Glutamatergic neuron (in vitro differentiated cells): Measurements from ENCODE around the gene THEM5. TPM values are rescaled to one million over a fixed set of nuclear protein-coding genes. Genes with fewer than 3 reads are reported as not detected.
"Not testable (repeated sequence)": the region's sequence is repeated elsewhere in the genome, so short reads cannot be mapped to it uniquely, and the experiment has no call there.

Source experiments
- DNase-seq: peaks from one replicate; pipeline ENCODE4 v3.0.0; 2022
- H3K27ac Mint-ChIP-seq: one replicate; pipeline ENCODE4 v1.8.0; 2020; ENCODE audit warnings: mild to moderate bottlenecking, mixed read lengths, inconsistent platforms; ENCODE audit not compliant: unreplicated experiment
- H3K27me3 Mint-ChIP-seq: one replicate; pipeline ENCODE4 v1.8.0; 2020; ENCODE audit warnings: mild to moderate bottlenecking, moderate library complexity, mixed read lengths, inconsistent platforms; ENCODE audit not compliant: unreplicated experiment
- H3K36me3 Mint-ChIP-seq: one replicate; pipeline ENCODE4 v1.8.0; 2020; ENCODE audit warnings: mild to moderate bottlenecking, mixed read lengths, inconsistent platforms; ENCODE audit not compliant: unreplicated experiment
- H3K4me1 Mint-ChIP-seq: one replicate; pipeline ENCODE4 v1.8.0; 2020; ENCODE audit warnings: mild to moderate bottlenecking, low read depth, mixed read lengths, inconsistent platforms; ENCODE audit not compliant: unreplicated experiment
- H3K4me3 Mint-ChIP-seq: one replicate; pipeline ENCODE4 v1.8.0; 2020; ENCODE audit warnings: mild to moderate bottlenecking, mixed read lengths, inconsistent platforms; ENCODE audit not compliant: unreplicated experiment
- H3K9me3 Mint-ChIP-seq: one replicate; pipeline ENCODE4 v1.8.0; 2020; ENCODE audit warnings: mild to moderate bottlenecking, moderate library complexity, mixed read lengths, inconsistent platforms; ENCODE audit not compliant: unreplicated experiment
- total RNA-seq: library from RNA; stranded (reverse); fragmentation: NEBNext Ultra II Directional; extraction: Animal tissue kit (Norgen Biotek cat#: 25700); gene quantifications from one replicate; pipeline ENCODE4 v1.2.1, GENCODE V29; 2021; ENCODE audit not compliant: unreplicated experiment
- TF ChIP-seq, protein P1 (sequence below): fragments of 200-600 bp; sonication (generic); IDR thresholded peaks from one replicate; pipeline ENCODE4 v1.5.0; 2021; ENCODE audit not compliant: partially characterized antibody, unreplicated experiment

The THEM5 gene
- total RNA-seq, 1 donor from 2014 or later = not detected

DNA sequence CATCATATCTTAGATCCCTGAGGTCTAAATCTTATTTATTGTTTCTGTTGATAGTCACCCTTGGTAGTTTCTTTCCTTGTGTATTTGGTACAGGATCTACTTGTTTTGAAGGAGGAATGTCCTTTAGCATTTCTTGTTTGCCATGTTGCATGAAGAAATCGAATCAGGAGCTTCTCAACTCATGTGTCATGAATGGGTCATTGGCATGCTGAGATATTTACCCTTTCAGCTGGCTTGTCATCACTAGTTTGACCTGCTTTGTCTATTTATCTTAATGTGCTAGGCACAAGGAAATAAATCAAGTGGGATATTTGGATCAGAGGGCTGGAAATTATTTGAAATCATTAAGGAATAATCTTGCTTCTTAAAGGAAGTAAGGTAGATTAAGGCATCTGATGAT lies 32.0 kb upstream of the THEM5 start:
- H3K36me3 Mint-ChIP-seq = peaks cover 5% of the 10 kb centered on the region
- no peaks in the 10 kb centered on the region for H3K4me1 Mint-ChIP-seq
- H3K9me3 Mint-ChIP-seq = peaks cover 2% of the 10 kb centered on the region
- no peaks in the 10 kb centered on the region for H3K27me3 Mint-ChIP-seq
- no peak overlapping the region for H3K27ac Mint-ChIP-seq
- DNase-seq = no peak
- TF ChIP-seq, protein P1, sequence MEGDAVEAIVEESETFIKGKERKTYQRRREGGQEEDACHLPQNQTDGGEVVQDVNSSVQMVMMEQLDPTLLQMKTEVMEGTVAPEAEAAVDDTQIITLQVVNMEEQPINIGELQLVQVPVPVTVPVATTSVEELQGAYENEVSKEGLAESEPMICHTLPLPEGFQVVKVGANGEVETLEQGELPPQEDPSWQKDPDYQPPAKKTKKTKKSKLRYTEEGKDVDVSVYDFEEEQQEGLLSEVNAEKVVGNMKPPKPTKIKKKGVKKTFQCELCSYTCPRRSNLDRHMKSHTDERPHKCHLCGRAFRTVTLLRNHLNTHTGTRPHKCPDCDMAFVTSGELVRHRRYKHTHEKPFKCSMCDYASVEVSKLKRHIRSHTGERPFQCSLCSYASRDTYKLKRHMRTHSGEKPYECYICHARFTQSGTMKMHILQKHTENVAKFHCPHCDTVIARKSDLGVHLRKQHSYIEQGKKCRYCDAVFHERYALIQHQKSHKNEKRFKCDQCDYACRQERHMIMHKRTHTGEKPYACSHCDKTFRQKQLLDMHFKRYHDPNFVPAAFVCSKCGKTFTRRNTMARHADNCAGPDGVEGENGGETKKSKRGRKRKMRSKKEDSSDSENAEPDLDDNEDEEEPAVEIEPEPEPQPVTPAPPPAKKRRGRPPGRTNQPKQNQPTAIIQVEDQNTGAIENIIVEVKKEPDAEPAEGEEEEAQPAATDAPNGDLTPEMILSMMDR = no peak
- no peak overlapping the region for H3K4me3 Mint-ChIP-seq

DNA sequence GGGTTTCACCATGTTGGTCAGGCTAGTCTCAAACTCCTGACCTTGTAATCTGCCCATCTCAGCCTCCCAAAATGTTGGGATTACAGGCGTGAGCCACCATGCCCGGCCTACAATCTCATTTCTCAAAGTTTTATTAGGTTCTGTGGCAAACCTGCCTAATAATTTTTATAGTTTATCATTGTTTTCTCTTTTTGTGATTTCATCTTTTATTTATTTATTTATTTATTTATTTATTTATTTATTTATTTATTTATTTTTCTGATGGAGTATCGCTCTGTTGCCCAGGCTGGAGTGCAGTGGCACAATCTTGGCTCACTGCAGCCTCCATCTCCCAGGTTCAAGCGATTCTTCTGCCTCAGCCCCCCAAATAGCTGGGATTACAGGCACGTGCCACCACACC lies 31.4 kb upstream of the THEM5 start:
- not testable (repeated sequence) for DNase-seq

DNA sequence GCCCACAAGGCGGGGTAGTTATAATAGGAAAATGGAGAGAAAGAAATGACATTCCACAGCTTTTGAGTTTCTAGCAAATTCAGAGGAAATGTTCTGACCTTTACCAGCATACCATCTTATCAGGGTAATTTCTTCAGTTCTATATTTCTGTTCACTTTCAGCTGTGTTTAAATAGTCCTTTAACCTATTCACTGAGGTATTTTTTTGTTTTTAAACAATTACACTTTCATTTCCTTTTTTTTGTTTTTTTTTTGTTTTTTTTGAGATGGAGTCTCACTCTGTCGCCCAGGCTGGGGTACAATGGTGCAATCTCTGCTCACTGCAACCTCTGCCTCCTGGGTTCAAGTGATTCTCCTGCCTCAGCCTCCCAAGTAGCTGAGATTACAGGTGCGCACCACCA lies 30.9 kb upstream of the THEM5 start:
- H3K4me3 Mint-ChIP-seq, H3K27ac Mint-ChIP-seq, H3K9me3 Mint-ChIP-seq, H3K36me3 Mint-ChIP-seq, H3K4me1 Mint-ChIP-seq, H3K27me3 Mint-ChIP-seq, DNase-seq: not testable (repeated sequence)

More for the DNA sequence above, 31.4 kb upstream of the THEM5 start:
- H3K27me3 Mint-ChIP-seq, H3K4me3 Mint-ChIP-seq, H3K27ac Mint-ChIP-seq, H3K9me3 Mint-ChIP-seq, H3K36me3 Mint-ChIP-seq, H3K4me1 Mint-ChIP-seq: not testable (repeated sequence)

DNA sequence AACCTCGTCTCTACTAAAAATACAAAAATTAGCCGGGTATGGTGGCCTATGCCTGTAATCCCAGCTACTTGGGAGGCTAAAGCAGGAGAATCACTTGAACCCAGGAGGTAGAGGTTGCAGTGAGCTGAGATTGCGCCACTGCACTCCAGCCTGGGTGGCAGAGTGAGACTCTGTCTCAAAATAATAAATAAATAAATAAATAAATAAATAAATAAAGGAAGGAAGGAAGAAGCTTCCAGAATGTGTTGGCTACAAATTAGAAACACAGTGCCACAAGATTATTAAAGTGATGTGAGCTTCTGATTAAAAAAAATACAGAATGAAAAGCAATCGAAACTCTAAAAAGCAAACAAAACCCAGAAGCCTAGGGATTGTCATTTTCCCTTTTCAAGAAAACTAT lies 30.4 kb upstream of the THEM5 start:
- not testable (repeated sequence) for DNase-seq, H3K27ac Mint-ChIP-seq, H3K9me3 Mint-ChIP-seq, H3K4me3 Mint-ChIP-seq, H3K27me3 Mint-ChIP-seq, H3K4me1 Mint-ChIP-seq, H3K36me3 Mint-ChIP-seq

DNA sequence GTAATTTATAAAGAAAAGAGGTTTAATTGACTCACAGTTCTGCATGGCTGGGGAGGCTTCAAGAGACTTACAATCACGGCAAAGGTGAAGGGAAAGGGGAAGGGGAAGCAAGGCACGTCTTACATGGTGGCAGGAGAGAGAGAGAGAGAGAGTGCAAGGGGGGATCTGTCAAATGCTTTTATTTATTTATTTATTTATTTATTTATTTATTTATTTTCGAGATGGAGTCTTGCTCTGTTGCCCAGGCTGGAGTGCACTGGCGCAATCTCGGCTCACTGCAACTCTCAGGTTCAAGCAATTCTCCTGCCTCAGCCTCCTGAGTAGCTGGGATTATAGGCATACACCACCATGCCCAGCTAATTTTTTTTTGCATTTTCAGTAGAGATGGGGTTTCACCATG lies 29.4 kb upstream of the THEM5 start:
- H3K27me3 Mint-ChIP-seq, DNase-seq, H3K36me3 Mint-ChIP-seq, H3K9me3 Mint-ChIP-seq, H3K4me3 Mint-ChIP-seq, H3K4me1 Mint-ChIP-seq, H3K27ac Mint-ChIP-seq: not testable (repeated sequence)

DNA sequence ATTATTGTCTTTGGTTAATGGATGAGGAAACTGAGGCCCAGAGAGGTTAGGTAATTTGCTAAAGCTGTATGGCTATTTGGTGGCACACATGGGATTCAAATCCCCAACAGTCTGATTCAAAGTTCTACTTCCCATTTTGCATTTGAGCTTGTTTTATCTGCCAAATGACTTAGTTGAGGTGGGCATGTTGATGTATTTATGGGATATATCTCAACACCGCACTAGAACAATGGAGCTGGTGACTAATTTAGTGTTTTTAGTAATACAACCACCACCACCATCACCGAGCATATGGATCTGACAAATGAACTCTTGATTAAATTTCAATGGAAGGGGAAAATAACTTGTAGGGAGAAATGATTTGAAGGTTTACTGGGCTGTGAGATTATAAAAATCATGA lies 29.0 kb upstream of the THEM5 start:
- no peak for DNase-seq
- TF ChIP-seq, protein P1 = no peak
- Mint-ChIP-seq H3K27me3 (no peaks in the 10 kb centered on the region), H3K4me3 (no peak overlapping the region), H3K36me3 (peaks cover 5% of the 10 kb centered on the region), H3K4me1 (peaks cover 4% of the 10 kb centered on the region), H3K9me3 (peaks cover 2% of the 10 kb centered on the region), H3K27ac (no peak overlapping the region)

DNA sequence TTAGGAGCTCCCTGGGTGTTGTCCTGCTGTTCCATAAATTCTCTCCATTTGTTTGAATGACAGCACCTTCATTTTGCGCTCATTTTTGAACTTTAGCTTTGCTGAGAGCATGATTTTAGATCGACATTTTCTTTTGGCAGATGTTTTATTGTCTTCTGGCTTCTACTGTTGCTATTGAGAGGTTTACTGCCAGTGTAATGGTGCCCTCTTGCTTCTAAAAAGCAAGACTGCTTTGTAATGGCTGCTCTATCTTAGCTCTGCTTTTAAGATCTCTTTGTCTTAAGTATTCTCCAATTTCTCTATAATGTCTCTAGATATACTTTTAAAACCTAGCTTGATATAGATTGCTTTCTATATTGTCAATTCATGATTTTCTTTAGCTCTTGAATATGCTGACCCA lies 28.0 kb upstream of the THEM5 start:
- H3K36me3 Mint-ChIP-seq = peaks cover 5% of the 10 kb centered on the region
- peaks cover 2% of the 10 kb centered on the region for H3K9me3 Mint-ChIP-seq
- no peak overlapping the region for H3K4me3 Mint-ChIP-seq
- no peaks in the 10 kb centered on the region for H3K27me3 Mint-ChIP-seq
- TF ChIP-seq, protein P1 = no peak
- no peak for DNase-seq
- H3K4me1 Mint-ChIP-seq = peaks cover 9% of the 10 kb centered on the region
- H3K27ac Mint-ChIP-seq = no peak overlapping the region
